A549 (cell line): ENCODE data around the gene RIC1. TPM values are rescaled to one million over a fixed set of nuclear protein-coding genes. Genes with fewer than 3 reads are reported as not detected.
A peak's percentile ranks its signal among the peaks of the same experiment; 100 is the strongest.
"Not testable (repeated sequence)": the region's sequence is repeated elsewhere in the genome, so short reads cannot be mapped to it uniquely, and the experiment has no call there.

ENCODE experiments used
- ATAC-seq, 2 experiments: fragments of 200-7000 bp in 1 of 2; fragments of >200 bp in 1 of 2; cut with Nextera tagmentation in 1 of 2; cut with Tn5 transposase in 1 of 2; 3 replicates each; pipeline versions ENCODE4 v1.8.0 to v1.9.1; 2018 to 2020; ENCODE audit warnings: mild to moderate bottlenecking in 1 of 2, moderate library complexity in 1 of 2
- CTCF ChIA-PET: fragments of 300-600 bp; sonication (Branson Sonifier 250); formaldehyde crosslinking; extraction: SDS; loops from one replicate; lab custom pipeline; 2021; ENCODE audit warnings: antibody characterized with exemption, inconsistent platforms; lab: Yijun Ruan, JAX
- POLR2A ChIA-PET: fragments of 350-600 bp; formaldehyde crosslinking; extraction: SDS; loops from one replicate; lab custom pipeline; 2021; ENCODE audit warnings: antibody characterized with exemption, inconsistent platforms; lab: Yijun Ruan, JAX
- DNase-seq, 2 experiments: peaks; one replicate each; pipeline versions ENCODE4 v3.0.0 to v3.0.0-alpha.2; 2011 to 2016; ENCODE audit warnings: low read depth in 1 of 2, low spot score in 1 of 2
- FAIRE-seq: peaks from 2 replicates; lab custom pipeline; 2011; peaks lifted over from hg19 to GRCh38; lab: Jason Lieb, UNC
- H3K27ac ChIP-seq, 2 experiments: fragments of >200 bp; sonication (Bioruptor Twin); formaldehyde crosslinking; 3 replicates each; pipeline ENCODE4 v1.5.1; 2016 to 2017
- H3K4me1 ChIP-seq: fragments of >200 bp; sonication (Bioruptor Twin); formaldehyde crosslinking; 3 replicates; pipeline ENCODE4 v1.6.1; 2016
- H3K4me2 ChIP-seq: fragments of >200 bp; sonication (Bioruptor Twin); formaldehyde crosslinking; 3 replicates; pipeline ENCODE4 v1.6.1; 2016
- H3K4me3 ChIP-seq: fragments of >200 bp; sonication (Bioruptor Twin); formaldehyde crosslinking; 3 replicates; pipeline ENCODE4 v1.5.1; 2016
- H3K9me3 ChIP-seq: fragments of >200 bp; sonication (Bioruptor Twin); formaldehyde crosslinking; 3 replicates; pipeline ENCODE4 v1.6.1; 2016
- EHMT2 ChIP-seq: fragments of 200-600 bp; sonication (generic); IDR thresholded peaks from 2 replicates; pipeline ENCODE4 v1.6.1; 2016; ENCODE audit warnings: antibody characterized with exemption, low read depth, mild to moderate bottlenecking, moderate library complexity
- EP300 ChIP-seq, 2 experiments: fragments of >200 bp; sonication (Bioruptor Twin); formaldehyde crosslinking; IDR thresholded peaks; 2 replicates in 1 of 2; 3 replicates in 1 of 2; pipeline ENCODE4 v1.6.1; 2016 to 2017
- FOSL2 ChIP-seq, 2 experiments: fragments of 450-650 bp in 1 of 2; fragments of >200 bp in 1 of 2; sonication (Bioruptor Twin) in 1 of 2; formaldehyde crosslinking; IDR thresholded peaks; 2 replicates each; pipeline versions ENCODE4 v1.5.0 to v1.6.1; 2016 to 2020; ENCODE audit warnings: mild to moderate bottlenecking in 1 of 2, moderate library complexity in 1 of 2
- GATA3 ChIP-seq: IDR thresholded peaks from 2 replicates; pipeline ENCODE4 v1.6.1; 2012; ENCODE audit warnings: borderline replicate concordance
- JUN ChIP-seq, 2 experiments: fragments of >200 bp; sonication (Bioruptor Twin); formaldehyde crosslinking; IDR thresholded peaks; 2 replicates in 1 of 2; 3 replicates in 1 of 2; pipeline ENCODE4 v1.6.1; 2016 to 2017
- JUNB ChIP-seq: fragments of >200 bp; sonication (Bioruptor Twin); formaldehyde crosslinking; IDR thresholded peaks from 2 replicates; pipeline ENCODE4 v1.6.1; 2016
- KDM1A ChIP-seq: fragments of 200-600 bp; sonication (generic); IDR thresholded peaks from 2 replicates; pipeline ENCODE4 v1.6.1; 2016; ENCODE audit warnings: low read depth, mild to moderate bottlenecking
- MAZ ChIP-seq: fragments of 150-350 bp; IDR thresholded peaks from 2 replicates; pipeline ENCODE4 v1.6.1; 2014; ENCODE audit warnings: antibody characterized with exemption, low read depth, low read length, borderline replicate concordance
- NFE2L2 ChIP-seq: fragments of 150-350 bp; conservative IDR thresholded peaks from 2 replicates; pipeline ENCODE4 v1.6.1; 2014; ENCODE audit warnings: low read length
- NPAS2 ChIP-seq: fragments of 250-450 bp; sonication (Bioruptor Pico); IDR thresholded peaks from 2 replicates; pipeline ENCODE4 v1.8.0; 2022; ENCODE audit warnings: mild to moderate bottlenecking, moderate library complexity, borderline replicate concordance
- RAD21 ChIP-seq, 2 experiments: fragments of >200 bp in 1 of 2; sonication (Bioruptor Twin) in 1 of 2; formaldehyde crosslinking in 1 of 2; IDR thresholded peaks in 1 of 2; conservative IDR thresholded peaks in 1 of 2; 2 replicates in 1 of 2; 3 replicates in 1 of 2; pipeline ENCODE4 v1.6.1; 2012 to 2018; ENCODE audit warnings: inconsistent platforms in 1 of 2
- RCOR1 ChIP-seq: fragments of 150-350 bp; IDR thresholded peaks from 2 replicates; pipeline ENCODE4 v1.6.1; 2014; ENCODE audit warnings: antibody characterized with exemption, low read length, low read depth
- RNF2 ChIP-seq: fragments of 200-600 bp; sonication (generic); IDR thresholded peaks from 2 replicates; pipeline ENCODE4 v1.6.1; 2016; ENCODE audit warnings: low read depth, mild to moderate bottlenecking, antibody characterized with exemption, moderate library complexity, borderline replicate concordance
- SREBF2 ChIP-seq: fragments of 450-650 bp; IDR thresholded peaks from 2 replicates; pipeline ENCODE4 v1.6.1; 2014; ENCODE audit warnings: mild to moderate bottlenecking, moderate library complexity
- ZC3H11A ChIP-seq: fragments of 450-650 bp; IDR thresholded peaks from 2 replicates; pipeline ENCODE4 v1.6.1; 2014; ENCODE audit warnings: antibody characterized with exemption, mild to moderate bottlenecking
- ZFP36 ChIP-seq: fragments of 450-650 bp; IDR thresholded peaks from 2 replicates; pipeline ENCODE4 v1.6.1; 2014; ENCODE audit warnings: borderline replicate concordance; ENCODE audit not compliant: partially characterized antibody
- WGBS: methylation state at CpG from one replicate; pipeline ENCODE4 v1.1.6; 2017; ENCODE audit errors: missing lambda C conversion rate; 5-methylcytosine and 5-hydroxymethylcytosine counted together
- polyA plus RNA-seq, 4 experiments: library from polyadenylated mRNA; depleted of rRNA in 3 of 4; stranded (reverse); fragments of >200 nt; fragmentation: RNase III in 1 of 4; extraction: RNeasy Plus Mini Kit Qiagen cat#74134 plus additional on column Dnase treatment in 1 of 4; gene quantifications; 2 replicates in 3 of 4; 3 replicates in 1 of 4; pipeline ENCODE4 v1.2.3, GENCODE V29; 2011 to 2017
- TF ChIP-seq, protein P1 (sequence below): fragments of >200 bp; sonication (Bioruptor Twin); formaldehyde crosslinking; IDR thresholded peaks from 3 replicates; pipeline ENCODE4 v1.6.1; 2016
- TF ChIP-seq, protein P2 (sequence below): fragments of 250-450 bp; sonication (Bioruptor Pico); IDR thresholded peaks from 2 replicates; pipeline ENCODE4 v1.5.0; 2021; ENCODE audit warnings: mild to moderate bottlenecking, moderate library complexity, borderline replicate concordance
- TF ChIP-seq, protein P3 (sequence below): fragments of 250-450 bp; sonication (Bioruptor Pico); IDR thresholded peaks from 2 replicates; pipeline ENCODE4 v1.5.0; 2020; ENCODE audit warnings: low read depth, mild to moderate bottlenecking, moderate library complexity
- TF ChIP-seq, protein P4 (sequence below): fragments of 200-600 bp; sonication (generic); IDR thresholded peaks from 2 replicates; pipeline ENCODE4 v1.6.1; 2016; ENCODE audit warnings: antibody characterized with exemption, mild to moderate bottlenecking, moderate library complexity

Gene RIC1
- polyA plus RNA-seq, 2 of the 4 experiments (the other 2 are of a cell fraction), result 10.7 to 26.8 TPM

DNA sequence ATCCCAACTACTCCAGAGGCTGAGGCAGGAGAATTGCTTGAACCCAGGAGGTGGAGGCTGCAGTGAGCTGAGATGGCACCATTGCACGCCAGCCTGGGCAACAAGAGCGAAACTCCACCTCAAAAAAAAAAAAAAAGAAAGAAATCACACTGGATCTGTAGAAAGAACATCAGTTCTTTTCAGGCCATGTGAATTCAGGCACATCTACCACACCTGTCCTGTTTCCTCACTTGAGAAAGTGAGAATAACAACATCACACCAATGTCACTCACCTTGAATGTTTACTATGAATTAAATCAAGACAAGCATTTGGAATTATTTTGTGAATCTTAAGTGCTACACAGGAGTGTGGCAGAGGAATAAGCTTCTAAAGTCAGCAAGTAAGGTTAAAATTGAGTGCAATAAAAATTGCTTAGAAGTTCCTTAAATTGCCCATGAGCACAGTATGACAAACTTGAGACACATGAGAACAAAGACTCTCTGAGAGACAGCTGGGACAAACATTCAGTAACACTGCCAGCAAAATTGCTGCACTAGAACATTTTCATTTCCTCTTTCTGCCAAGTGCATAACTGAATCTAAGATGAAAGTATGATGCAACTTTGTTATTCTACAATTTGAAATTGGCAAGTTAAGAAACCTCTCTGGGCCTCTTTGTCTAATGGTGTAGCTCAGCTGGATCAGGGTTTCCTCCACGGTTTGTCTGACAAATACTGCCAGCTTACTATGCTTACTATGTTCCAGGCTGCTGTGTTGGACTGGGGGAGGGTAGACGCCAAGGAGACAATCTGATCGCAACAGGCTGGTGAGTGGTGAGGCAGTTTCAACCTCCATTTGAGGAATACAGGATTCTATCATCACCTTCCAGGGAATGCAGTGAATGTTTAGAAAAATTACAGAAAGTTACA is 1.9 kb upstream of the RIC1 start:
- CTCF ChIA-PET, result interaction anchor here (0.6 to 1.8 kb wide), 4 partner anchors 11 to 525 kb away, joined by 3 to 4 read pairs (median 3); no protein-coding TSS in a partner anchor
- no peaks in the 10 kb centered on the region for H3K9me3 ChIP-seq
- FAIRE-seq (no peak), DNase-seq (peak in 1 of 2 experiments; percentile 17), ATAC-seq (no peak)
- H3K4me2 ChIP-seq, result peak overlapping the region; percentile 69
- TF ChIP-seq, protein P1, sequence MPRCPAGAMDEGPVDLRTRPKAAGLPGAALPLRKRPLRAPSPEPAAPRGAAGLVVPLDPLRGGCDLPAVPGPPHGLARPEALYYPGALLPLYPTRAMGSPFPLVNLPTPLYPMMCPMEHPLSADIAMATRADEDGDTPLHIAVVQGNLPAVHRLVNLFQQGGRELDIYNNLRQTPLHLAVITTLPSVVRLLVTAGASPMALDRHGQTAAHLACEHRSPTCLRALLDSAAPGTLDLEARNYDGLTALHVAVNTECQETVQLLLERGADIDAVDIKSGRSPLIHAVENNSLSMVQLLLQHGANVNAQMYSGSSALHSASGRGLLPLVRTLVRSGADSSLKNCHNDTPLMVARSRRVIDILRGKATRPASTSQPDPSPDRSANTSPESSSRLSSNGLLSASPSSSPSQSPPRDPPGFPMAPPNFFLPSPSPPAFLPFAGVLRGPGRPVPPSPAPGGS, result no peak
- TF ChIP-seq KDM1A, result no peak
- TF ChIP-seq, protein P2, sequence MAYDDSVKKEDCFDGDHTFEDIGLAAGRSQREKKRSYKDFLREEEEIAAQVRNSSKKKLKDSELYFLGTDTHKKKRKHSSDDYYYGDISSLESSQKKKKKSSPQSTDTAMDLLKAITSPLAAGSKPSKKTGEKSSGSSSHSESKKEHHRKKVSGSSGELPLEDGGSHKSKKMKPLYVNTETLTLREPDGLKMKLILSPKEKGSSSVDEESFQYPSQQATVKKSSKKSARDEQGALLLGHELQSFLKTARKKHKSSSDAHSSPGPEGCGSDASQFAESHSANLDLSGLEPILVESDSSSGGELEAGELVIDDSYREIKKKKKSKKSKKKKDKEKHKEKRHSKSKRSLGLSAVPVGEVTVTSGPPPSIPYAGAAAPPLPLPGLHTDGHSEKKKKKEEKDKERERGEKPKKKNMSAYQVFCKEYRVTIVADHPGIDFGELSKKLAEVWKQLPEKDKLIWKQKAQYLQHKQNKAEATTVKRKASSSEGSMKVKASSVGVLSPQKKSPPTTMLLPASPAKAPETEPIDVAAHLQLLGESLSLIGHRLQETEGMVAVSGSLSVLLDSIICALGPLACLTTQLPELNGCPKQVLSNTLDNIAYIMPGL (CRISPR knock-in tag), result no peak
- TF ChIP-seq GATA3, result no peak
- no peak for TF ChIP-seq MAZ
- no peak for TF ChIP-seq JUNB
- TF ChIP-seq JUN (IDR thresholded peaks at IDR 0.05), result no peak
- TF ChIP-seq FOSL2 (IDR thresholded peaks at IDR 0.05), result no peak
- no peak for TF ChIP-seq FOSL2 (CRISPR knock-in tag; IDR thresholded peaks at IDR 0.05)
- TF ChIP-seq RAD21 (conservative IDR thresholded peaks at IDR 0.05 in 1 of 2, IDR thresholded peaks at IDR 0.05 in 1 of 2), result no peak
- no peak for TF ChIP-seq NPAS2 (CRISPR knock-in tag)
- TF ChIP-seq, protein P3, sequence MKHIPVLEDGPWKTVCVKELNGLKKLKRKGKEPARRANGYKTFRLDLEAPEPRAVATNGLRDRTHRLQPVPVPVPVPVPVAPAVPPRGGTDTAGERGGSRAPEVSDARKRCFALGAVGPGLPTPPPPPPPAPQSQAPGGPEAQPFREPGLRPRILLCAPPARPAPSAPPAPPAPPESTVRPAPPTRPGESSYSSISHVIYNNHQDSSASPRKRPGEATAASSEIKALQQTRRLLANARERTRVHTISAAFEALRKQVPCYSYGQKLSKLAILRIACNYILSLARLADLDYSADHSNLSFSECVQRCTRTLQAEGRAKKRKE, result no peak
- TF ChIP-seq ZC3H11A, result no peak
- TF ChIP-seq EHMT2, result no peak
- no peak for TF ChIP-seq EP300 (IDR thresholded peaks at IDR 0.05)
- TF ChIP-seq NFE2L2, result no peak
- TF ChIP-seq SREBF2, result no peak
- TF ChIP-seq, protein P4, sequence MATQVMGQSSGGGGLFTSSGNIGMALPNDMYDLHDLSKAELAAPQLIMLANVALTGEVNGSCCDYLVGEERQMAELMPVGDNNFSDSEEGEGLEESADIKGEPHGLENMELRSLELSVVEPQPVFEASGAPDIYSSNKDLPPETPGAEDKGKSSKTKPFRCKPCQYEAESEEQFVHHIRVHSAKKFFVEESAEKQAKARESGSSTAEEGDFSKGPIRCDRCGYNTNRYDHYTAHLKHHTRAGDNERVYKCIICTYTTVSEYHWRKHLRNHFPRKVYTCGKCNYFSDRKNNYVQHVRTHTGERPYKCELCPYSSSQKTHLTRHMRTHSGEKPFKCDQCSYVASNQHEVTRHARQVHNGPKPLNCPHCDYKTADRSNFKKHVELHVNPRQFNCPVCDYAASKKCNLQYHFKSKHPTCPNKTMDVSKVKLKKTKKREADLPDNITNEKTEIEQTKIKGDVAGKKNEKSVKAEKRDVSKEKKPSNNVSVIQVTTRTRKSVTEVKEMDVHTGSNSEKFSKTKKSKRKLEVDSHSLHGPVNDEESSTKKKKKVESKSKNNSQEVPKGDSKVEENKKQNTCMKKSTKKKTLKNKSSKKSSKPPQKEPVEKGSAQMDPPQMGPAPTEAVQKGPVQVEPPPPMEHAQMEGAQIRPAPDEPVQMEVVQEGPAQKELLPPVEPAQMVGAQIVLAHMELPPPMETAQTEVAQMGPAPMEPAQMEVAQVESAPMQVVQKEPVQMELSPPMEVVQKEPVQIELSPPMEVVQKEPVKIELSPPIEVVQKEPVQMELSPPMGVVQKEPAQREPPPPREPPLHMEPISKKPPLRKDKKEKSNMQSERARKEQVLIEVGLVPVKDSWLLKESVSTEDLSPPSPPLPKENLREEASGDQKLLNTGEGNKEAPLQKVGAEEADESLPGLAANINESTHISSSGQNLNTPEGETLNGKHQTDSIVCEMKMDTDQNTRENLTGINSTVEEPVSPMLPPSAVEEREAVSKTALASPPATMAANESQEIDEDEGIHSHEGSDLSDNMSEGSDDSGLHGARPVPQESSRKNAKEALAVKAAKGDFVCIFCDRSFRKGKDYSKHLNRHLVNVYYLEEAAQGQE, result no peak
- TF ChIP-seq RNF2, result no peak
- no peak for TF ChIP-seq RCOR1
- TF ChIP-seq ZFP36, result no peak
- H3K4me3 ChIP-seq, result no peak overlapping the region
- peak overlapping the region; percentile 87 to 97; a peak in 4 of 6 replicates for H3K27ac ChIP-seq
- POLR2A ChIA-PET, result no interaction called here
- WGBS, result 70% methylated on average over 5 of the region's 5 CpGs
- H3K4me1 ChIP-seq, result peaks cover 36% of the 10 kb centered on the region

DNA sequence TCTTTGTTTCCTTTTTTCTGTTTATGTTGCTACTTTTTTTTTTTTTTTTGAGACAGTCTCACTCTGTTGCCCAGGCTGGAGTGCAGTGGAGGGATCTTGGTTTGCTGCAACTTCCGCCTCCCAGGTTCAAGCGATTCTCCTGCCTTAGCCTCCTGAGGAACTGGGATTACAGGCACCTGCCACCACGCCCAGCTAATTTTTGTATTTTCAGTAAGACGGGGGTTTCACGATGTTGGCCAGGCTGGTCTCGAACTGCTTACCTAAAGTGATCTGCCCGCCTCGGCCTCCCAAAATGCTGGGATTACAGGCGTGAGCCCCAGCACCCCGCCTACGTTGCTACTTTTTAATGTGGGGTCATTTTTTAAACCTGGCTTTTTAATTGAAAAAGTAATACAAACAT is 1.2 kb upstream of the RIC1 start:
- H3K9me3 ChIP-seq, ATAC-seq, FAIRE-seq, DNase-seq: not testable (repeated sequence)
- peak overlapping the region; percentile 87 to 97 for H3K27ac ChIP-seq
- H3K4me3 ChIP-seq, result peak overlapping the region; percentile 84
- ChIA-PET CTCF (interaction anchor here (0.6 to 1.9 kb wide), 5 partner anchors 11 to 526 kb away, joined by 3 to 8 read pairs (median 4); no protein-coding TSS in a partner anchor), POLR2A (interaction anchor here (1.5 kb wide), 2 partner anchors 27 to 442 kb away, joined by 5 to 16 read pairs; no protein-coding TSS in a partner anchor)
- H3K4me2 ChIP-seq, result peak overlapping the region; percentile 69
- peaks cover 36% of the 10 kb centered on the region for H3K4me1 ChIP-seq
- 49% methylated on average over 11 of the region's 11 CpGs for WGBS
